ENCODE results near the gene CCDC97. TPM values are rescaled to one million over a fixed set of nuclear protein-coding genes. Genes with fewer than 3 reads are reported as not detected.

The CCDC97 gene
- total and polyA plus RNA-seq, 2 of the 8 experiments (the other 6 are each of a cell fraction or from before 2014, with no cell fraction given) = 19.8 to 27.1 TPM

- TF ChIP-seq SRF (IDR thresholded peaks at IDR 0.05; ENCODE audit: low read depth, low read length) (no peak), SP1 (IDR thresholded peaks at IDR 0.05; ENCODE audit: low read depth, low read length) (no peak), MAFK (IDR thresholded peaks at IDR 0.05; ENCODE audit: low read depth, low read length) (no peak), SAP30 (IDR thresholded peaks at IDR 0.05; ENCODE audit: insufficient read depth, insufficient replicate concordance, low read length) (no peak), CHD1 (IDR thresholded peaks at IDR 0.05; ENCODE audit: low read depth, low read length) (no peak), KDM1A (IDR thresholded peaks at IDR 0.05; ENCODE audit: borderline replicate concordance, low read length) (no peak)
Observed at GRCh38 chr19:41328157-41328841, 18.3 kb downstream of the CCDC97 start (continued).

All from H1 (cell line).